ENCODE measurements around the gene COMMD1.
A peak's percentile ranks its signal among the peaks of the same experiment; 100 is the strongest.
"Not testable (repeated sequence)": the region's sequence is repeated elsewhere in the genome, so short reads cannot be mapped to it uniquely, and the experiment has no call there.

The COMMD1 gene

DNA sequence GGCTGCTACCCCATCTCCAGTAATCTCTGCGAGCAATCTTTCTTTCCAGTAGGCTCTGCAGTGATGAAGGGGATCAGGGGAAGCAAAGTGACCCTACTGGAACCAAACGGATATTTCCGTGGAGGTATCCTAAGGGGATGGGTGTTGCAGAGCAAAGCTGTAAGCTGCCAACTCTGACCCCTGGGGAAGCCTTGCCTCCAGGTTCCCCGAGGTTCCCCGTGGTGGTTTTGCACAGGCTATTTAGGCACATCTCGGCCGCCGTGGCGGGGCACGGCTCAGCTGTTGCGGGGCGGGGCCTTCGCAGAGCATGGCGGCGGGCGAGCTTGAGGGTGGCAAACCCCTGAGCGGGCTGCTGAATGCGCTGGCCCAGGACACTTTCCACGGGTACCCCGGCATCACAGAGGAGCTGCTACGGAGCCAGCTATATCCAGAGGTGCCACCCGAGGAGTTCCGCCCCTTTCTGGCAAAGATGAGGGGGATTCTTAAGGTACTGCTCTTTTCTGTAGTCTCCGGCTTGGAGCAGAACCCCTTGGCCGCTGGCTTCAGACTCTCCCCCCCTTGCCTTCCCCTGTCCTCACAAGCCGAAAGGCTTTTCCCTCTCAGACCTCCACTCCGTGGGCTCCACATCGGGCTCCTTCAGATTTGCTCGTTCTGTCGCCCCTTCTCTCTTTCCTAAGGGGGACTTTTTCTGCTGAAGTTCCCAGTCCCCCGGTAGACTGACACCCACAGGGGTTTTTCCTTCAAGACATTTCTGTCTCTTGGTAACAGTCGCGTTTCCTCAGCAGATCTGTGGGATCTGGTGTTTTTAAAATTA is at the start of gene COMMD1:
COMMD1 (plus strand) TSS at position 303 of the 814 bp plus-strand sequence; CDS start at position 308, 5 bp downstream.
- peak within 1 kb of the TSS; percentile 74 for H3K27ac ChIP-seq (ENCODE audit: low read length)
- H3K4me3 ChIP-seq (ENCODE audit: low read depth in 1 of 2, low read length in 2 of 2) = peak within 1 kb of the TSS; percentile 97 to 99
- H3K27me3 ChIP-seq (ENCODE audit: low read depth, low read length) = no peaks in the 10 kb centered on the region
- H3K9me3 ChIP-seq (ENCODE audit: control insufficient read depth in 1 of 2, low read length in 2 of 2) = no peaks in the 10 kb centered on the region
- H3K4me1 ChIP-seq (ENCODE audit: control insufficient read depth in 1 of 2, insufficient read depth in 2 of 2, low read length in 2 of 2) = peaks cover 0 to 22% of the 10 kb centered on the region in 2 donors
- no peaks in the 10 kb centered on the region for H3K36me3 ChIP-seq (ENCODE audit: control insufficient read depth in 1 of 2, insufficient read depth in 2 of 2, low read length in 2 of 2)

- Histone ChIP-seq H3K4me3 (ENCODE audit: low read depth in 1 of 2, low read length in 2 of 2) (no peak overlapping the region), H3K27me3 (ENCODE audit: low read depth, low read length) (no peaks in the 10 kb centered on the region), H3K9me3 (ENCODE audit: control insufficient read depth in 1 of 2, low read length in 2 of 2) (no peaks in the 10 kb centered on the region), H3K4me1 (ENCODE audit: control insufficient read depth in 1 of 2, insufficient read depth in 2 of 2, low read length in 2 of 2) (peaks cover 5% of the 10 kb centered on the region in 2 donors), H3K36me3 (ENCODE audit: control insufficient read depth in 1 of 2, insufficient read depth in 2 of 2, low read length in 2 of 2) (no peaks in the 10 kb centered on the region), H3K27ac (ENCODE audit: low read length) (no peak overlapping the region)
These were observed 48.2 kb upstream of the COMMD1 start for GRCh38 chr2:61857224-61857623.

DNA sequence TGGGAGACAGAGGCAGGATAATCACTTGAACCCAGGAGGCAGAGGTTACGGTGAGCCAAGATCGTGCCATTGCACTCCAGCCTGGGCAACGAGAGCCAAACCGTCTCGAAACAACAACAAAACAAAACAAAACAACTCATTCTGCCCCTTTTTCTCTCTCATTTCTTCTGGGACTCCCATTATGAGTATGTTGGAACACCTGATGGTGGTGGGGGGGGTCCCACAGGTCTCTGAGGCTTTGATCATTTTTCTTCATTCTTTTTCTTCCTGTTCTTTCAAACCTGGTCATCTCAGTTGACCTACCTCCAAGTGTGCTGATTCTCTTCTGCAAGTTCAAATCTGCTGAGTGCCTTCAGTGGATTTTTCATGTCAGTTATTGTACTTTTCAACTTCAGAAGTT is 43.4 kb upstream of the COMMD1 start:
- Histone ChIP-seq H3K27ac (ENCODE audit: low read length) (no peak overlapping the region), H3K36me3 (ENCODE audit: control insufficient read depth in 1 of 2, insufficient read depth in 2 of 2, low read length in 2 of 2) (peaks cover 6 to 13% of the 10 kb centered on the region in 2 donors), H3K9me3 (ENCODE audit: control insufficient read depth in 1 of 2, low read length in 2 of 2) (no peaks in the 10 kb centered on the region), H3K27me3 (ENCODE audit: low read depth, low read length) (no peaks in the 10 kb centered on the region), H3K4me3 (ENCODE audit: low read depth in 1 of 2, low read length in 2 of 2) (no peak overlapping the region), H3K4me1 (ENCODE audit: control insufficient read depth in 1 of 2, insufficient read depth in 2 of 2, low read length in 2 of 2) (no peaks in the 10 kb centered on the region)

DNA sequence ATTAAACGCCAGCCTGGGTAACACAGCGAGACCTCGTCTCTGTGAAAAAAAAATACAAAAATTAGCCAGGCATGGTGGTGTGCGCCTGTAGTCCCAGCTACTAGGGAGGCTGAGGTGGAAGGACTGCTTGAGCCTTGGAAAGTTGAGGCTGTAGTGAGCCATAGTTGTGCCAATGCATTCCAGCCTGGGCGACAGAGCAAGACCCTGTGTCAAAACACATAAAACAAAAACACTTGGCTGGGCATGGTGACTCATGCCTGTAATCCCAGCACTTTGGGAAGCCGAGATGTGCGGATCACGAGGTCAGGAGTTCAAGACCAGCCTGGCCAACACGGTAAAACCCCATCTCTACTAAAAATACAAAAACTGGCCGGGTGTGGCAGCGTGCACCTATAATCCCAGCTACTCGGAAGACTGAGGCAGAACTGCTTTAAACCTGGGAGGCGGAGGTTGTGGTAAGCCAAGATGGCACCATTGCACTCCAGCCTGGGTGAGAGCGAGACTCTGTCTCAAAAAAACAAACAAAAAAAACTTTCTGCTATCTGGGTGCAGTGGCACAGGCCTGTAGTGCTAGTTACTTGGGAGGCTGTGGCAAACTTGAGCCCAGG is 38.9 kb upstream of the COMMD1 start:
- H3K27me3 ChIP-seq (ENCODE audit: low read depth, low read length); H3K4me3 ChIP-seq (ENCODE audit: low read depth in 1 of 2, low read length in 2 of 2); H3K27ac ChIP-seq (ENCODE audit: low read length); H3K4me1 ChIP-seq (ENCODE audit: control insufficient read depth in 1 of 2, insufficient read depth in 2 of 2, low read length in 2 of 2); H3K9me3 ChIP-seq (ENCODE audit: control insufficient read depth in 1 of 2, low read length in 2 of 2): not testable (repeated sequence)
- H3K36me3 ChIP-seq (ENCODE audit: control insufficient read depth in 1 of 2, insufficient read depth in 2 of 2, low read length in 2 of 2) = peaks cover 31 to 47% of the 10 kb centered on the region in 2 donors

DNA sequence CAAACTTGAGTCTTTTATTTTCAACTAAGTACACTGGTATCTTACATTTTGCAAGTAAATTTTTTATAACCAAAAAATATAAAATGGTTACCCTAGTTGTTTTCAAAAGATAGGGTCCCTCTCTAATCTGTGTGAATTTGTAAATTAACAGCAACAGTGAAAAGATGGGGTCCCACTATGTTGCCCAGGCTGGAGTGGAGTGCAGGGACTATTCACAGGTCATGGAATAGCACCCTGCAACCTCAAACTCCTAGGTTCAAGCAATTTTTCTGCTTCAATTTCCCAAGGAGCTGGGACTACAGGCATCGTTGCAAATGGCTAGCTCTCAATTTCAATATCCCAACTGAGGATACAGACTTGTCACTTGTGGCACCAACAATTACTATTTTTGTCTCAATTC is 29.1 kb upstream of the COMMD1 start:
- Histone ChIP-seq H3K4me1 (ENCODE audit: control insufficient read depth in 1 of 2, insufficient read depth in 2 of 2, low read length in 2 of 2) (no peaks in the 10 kb centered on the region), H3K9me3 (ENCODE audit: control insufficient read depth in 1 of 2, low read length in 2 of 2) (no peaks in the 10 kb centered on the region), H3K27ac (ENCODE audit: low read length) (no peak overlapping the region), H3K36me3 (ENCODE audit: control insufficient read depth in 1 of 2, insufficient read depth in 2 of 2, low read length in 2 of 2) (peaks cover 53 to 89% of the 10 kb centered on the region in 2 donors), H3K27me3 (ENCODE audit: low read depth, low read length) (no peaks in the 10 kb centered on the region), H3K4me3 (ENCODE audit: low read depth in 1 of 2, low read length in 2 of 2) (no peak overlapping the region)

DNA sequence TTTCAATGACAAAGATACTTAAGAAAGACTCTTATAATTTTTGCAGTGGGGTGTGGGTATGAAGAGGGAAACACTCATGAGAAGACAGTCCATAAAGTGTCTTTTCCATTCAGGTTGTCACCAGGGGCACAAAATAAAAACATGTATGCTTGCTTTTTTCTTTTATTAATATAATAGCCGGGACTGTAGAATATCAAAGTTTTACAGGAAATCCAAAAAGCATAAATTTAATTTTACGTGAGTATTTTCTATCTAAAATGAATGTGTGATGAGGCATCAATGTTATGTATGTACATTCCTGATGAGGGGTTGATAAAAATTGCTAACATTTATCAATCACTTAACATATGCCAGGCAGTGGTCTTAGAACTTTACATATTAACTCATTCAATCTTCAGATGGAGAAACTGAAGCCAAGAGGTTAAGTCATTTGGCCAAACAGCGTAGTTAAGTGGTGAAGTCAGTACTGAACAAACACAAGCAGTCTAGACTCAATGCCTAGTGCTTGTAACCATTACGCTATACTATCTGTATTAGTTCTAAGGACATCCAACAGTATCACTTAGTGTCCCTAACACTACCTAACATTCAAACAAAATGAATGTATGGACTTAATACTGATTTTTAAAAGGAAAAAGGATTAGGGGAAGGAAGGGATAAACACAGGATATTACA is 27.8 kb upstream of the COMMD1 start:
- Histone ChIP-seq H3K36me3 (ENCODE audit: control insufficient read depth in 1 of 2, insufficient read depth in 2 of 2, low read length in 2 of 2) (peaks cover 57 to 91% of the 10 kb centered on the region in 2 donors), H3K4me1 (ENCODE audit: control insufficient read depth in 1 of 2, insufficient read depth in 2 of 2, low read length in 2 of 2) (no peaks in the 10 kb centered on the region), H3K27me3 (ENCODE audit: low read depth, low read length) (no peaks in the 10 kb centered on the region), H3K9me3 (ENCODE audit: control insufficient read depth in 1 of 2, low read length in 2 of 2) (no peaks in the 10 kb centered on the region), H3K4me3 (ENCODE audit: low read depth in 1 of 2, low read length in 2 of 2) (no peak overlapping the region), H3K27ac (ENCODE audit: low read length) (no peak overlapping the region)

DNA sequence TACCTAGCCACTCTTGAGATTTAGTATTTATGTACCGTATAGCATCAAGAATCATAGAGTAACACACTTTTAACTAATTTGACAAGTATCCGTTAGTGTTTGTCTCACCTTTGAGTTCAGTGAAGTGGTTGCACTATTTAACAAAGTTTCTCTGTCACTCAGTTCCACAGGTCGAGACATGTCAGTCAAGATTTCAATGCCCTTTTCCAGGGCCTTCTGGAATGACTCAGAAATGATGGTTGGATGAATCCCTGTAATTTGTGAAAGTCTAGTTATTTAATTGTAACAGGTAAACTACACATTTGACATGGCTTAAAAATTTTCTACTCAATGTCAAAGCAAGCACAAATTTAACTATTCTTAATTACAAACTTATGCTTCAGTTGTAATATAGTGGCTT is 26.7 kb upstream of the COMMD1 start:
- no peaks in the 10 kb centered on the region for H3K27me3 ChIP-seq (ENCODE audit: low read depth, low read length)
- peaks cover 61 to 92% of the 10 kb centered on the region in 2 donors for H3K36me3 ChIP-seq (ENCODE audit: control insufficient read depth in 1 of 2, insufficient read depth in 2 of 2, low read length in 2 of 2)
- H3K27ac ChIP-seq (ENCODE audit: low read length) = no peak overlapping the region
- no peaks in the 10 kb centered on the region for H3K4me1 ChIP-seq (ENCODE audit: control insufficient read depth in 1 of 2, insufficient read depth in 2 of 2, low read length in 2 of 2)
- H3K4me3 ChIP-seq (ENCODE audit: low read depth in 1 of 2, low read length in 2 of 2) = no peak overlapping the region
- H3K9me3 ChIP-seq (ENCODE audit: control insufficient read depth in 1 of 2, low read length in 2 of 2) = no peaks in the 10 kb centered on the region

DNA sequence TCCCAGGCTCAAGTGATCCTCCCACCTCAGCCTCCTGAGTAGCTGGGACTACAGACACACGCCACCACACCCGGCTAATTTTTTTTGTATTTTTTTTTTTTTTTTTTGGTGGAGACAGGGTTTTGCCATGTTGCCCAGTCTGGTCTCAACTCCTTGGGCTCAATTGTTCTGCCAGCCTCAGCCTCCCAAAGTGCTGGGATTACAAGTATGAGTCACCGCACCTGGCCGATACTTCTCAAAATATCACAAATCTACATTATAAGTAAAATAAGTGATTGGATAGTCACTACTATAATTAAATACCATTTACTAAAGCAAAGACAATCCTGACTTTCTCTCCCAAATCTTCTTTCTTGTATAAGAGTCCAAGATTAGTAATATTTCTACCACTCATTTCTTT is 26.1 kb upstream of the COMMD1 start:
- not testable (repeated sequence) for H3K27ac ChIP-seq (ENCODE audit: low read length); H3K27me3 ChIP-seq (ENCODE audit: low read depth, low read length); H3K4me1 ChIP-seq (ENCODE audit: control insufficient read depth in 1 of 2, insufficient read depth in 2 of 2, low read length in 2 of 2); H3K4me3 ChIP-seq (ENCODE audit: low read depth in 1 of 2, low read length in 2 of 2); H3K9me3 ChIP-seq (ENCODE audit: control insufficient read depth in 1 of 2, low read length in 2 of 2)
- peaks cover 59 to 91% of the 10 kb centered on the region in 2 donors for H3K36me3 ChIP-seq (ENCODE audit: control insufficient read depth in 1 of 2, insufficient read depth in 2 of 2, low read length in 2 of 2)

- no peaks in the 10 kb centered on the region for H3K27me3 ChIP-seq (ENCODE audit: low read depth, low read length)
- H3K27ac ChIP-seq (ENCODE audit: low read length) = no peak overlapping the region
- peaks cover 47 to 58% of the 10 kb centered on the region in 2 donors for H3K36me3 ChIP-seq (ENCODE audit: control insufficient read depth in 1 of 2, insufficient read depth in 2 of 2, low read length in 2 of 2)
- H3K4me1 ChIP-seq (ENCODE audit: control insufficient read depth in 1 of 2, insufficient read depth in 2 of 2, low read length in 2 of 2) = peaks cover 0 to 21% of the 10 kb centered on the region in 2 donors
- H3K4me3 ChIP-seq (ENCODE audit: low read depth in 1 of 2, low read length in 2 of 2) = no peak overlapping the region
- no peaks in the 10 kb centered on the region for H3K9me3 ChIP-seq (ENCODE audit: control insufficient read depth in 1 of 2, low read length in 2 of 2)
These were observed 22.6 kb upstream of the COMMD1 start for GRCh38 chr2:61882850-61883249.

GRCh38 chr2:61885896-61886603 is 19.4 kb upstream of the COMMD1 start:
- no peaks in the 10 kb centered on the region for H3K9me3 ChIP-seq (ENCODE audit: control insufficient read depth in 1 of 2, low read length in 2 of 2)
- peaks cover 24 to 29% of the 10 kb centered on the region in 2 donors for H3K36me3 ChIP-seq (ENCODE audit: control insufficient read depth in 1 of 2, insufficient read depth in 2 of 2, low read length in 2 of 2)
- H3K4me3 ChIP-seq (ENCODE audit: low read depth in 1 of 2, low read length in 2 of 2) = peak overlapping the region in 1 of 2 donors; percentile 12

More at GRCh38 chr2:61885896-61886603, 19.4 kb upstream of the COMMD1 start:
- Histone ChIP-seq H3K27me3 (ENCODE audit: low read depth, low read length) (no peaks in the 10 kb centered on the region), H3K4me1 (ENCODE audit: control insufficient read depth in 1 of 2, insufficient read depth in 2 of 2, low read length in 2 of 2) (peaks cover 0 to 25% of the 10 kb centered on the region in 2 donors), H3K27ac (ENCODE audit: low read length) (no peak overlapping the region)

Data from muscle layer of duodenum (tissue), 2 donors.